Right kidney (tissue), 1 donor: ENCODE data around the gene TBC1D7.

Source experiments
- DNase-seq: peaks from one replicate; pipeline ENCODE4 v3.0.0-alpha.2; 2016

Gene TBC1D7

GRCh38 chr6:13294499-13295069, 33.8 kb downstream of the TBC1D7 start:
- DNase-seq, result no peak

- no peak for DNase-seq
Measured at GRCh38 chr6:13292774-13293173, 35.6 kb downstream of the TBC1D7 start.

- DNase-seq, result no peak
Measured at GRCh38 chr6:13290335-13290734, 38.0 kb downstream of the TBC1D7 start.

GRCh38 chr6:13289789-13290318, 38.5 kb downstream of the TBC1D7 start:
- no peak for DNase-seq

GRCh38 chr6:13288969-13289391, 39.4 kb downstream of the TBC1D7 start:
- no peak for DNase-seq

GRCh38 chr6:13288481-13288880, 39.9 kb downstream of the TBC1D7 start:
- DNase-seq, result no peak

- no peak for DNase-seq
Measured at GRCh38 chr6:13287104-13287503, 41.2 kb downstream of the TBC1D7 start.

- no peak for DNase-seq
Measured at GRCh38 chr6:13286181-13286580, 42.2 kb downstream of the TBC1D7 start.

- no peak for DNase-seq
Measured at GRCh38 chr6:13285705-13286104, 42.6 kb downstream of the TBC1D7 start.

- DNase-seq, result no peak
Measured at GRCh38 chr6:13284646-13285045, 43.7 kb downstream of the TBC1D7 start.

GRCh38 chr6:13283331-13283730, 45.0 kb downstream of the TBC1D7 start:
- DNase-seq, result no peak

GRCh38 chr6:13282393-13283069, 45.8 kb downstream of the TBC1D7 start:
- DNase-seq, result no peak

- DNase-seq, result no peak
Measured at GRCh38 chr6:13281686-13282085, 46.7 kb downstream of the TBC1D7 start.

- DNase-seq, result no peak
Measured at GRCh38 chr6:13280254-13280653, 48.1 kb downstream of the TBC1D7 start.

GRCh38 chr6:13278991-13279390, 49.3 kb downstream of the TBC1D7 start:
- DNase-seq, result no peak

- no peak for DNase-seq
Measured at GRCh38 chr6:13278164-13278563, 50.2 kb downstream of the TBC1D7 start.

- no peak for DNase-seq
Measured at GRCh38 chr6:13277231-13277630, 51.1 kb downstream of the TBC1D7 start.

- no peak for DNase-seq
Measured at GRCh38 chr6:13275435-13275989, 52.8 kb downstream of the TBC1D7 start.

- DNase-seq, result no peak
Measured at GRCh38 chr6:13274707-13275434, 53.5 kb downstream of the TBC1D7 start.

GRCh38 chr6:13273931-13274706, 54.2 kb downstream of the TBC1D7 start:
- DNase-seq, result no peak

- DNase-seq, result no peak
Measured at GRCh38 chr6:13273202-13273930, 55.0 kb downstream of the TBC1D7 start.
